ENCODE results near the gene HSPG2.

DNA sequence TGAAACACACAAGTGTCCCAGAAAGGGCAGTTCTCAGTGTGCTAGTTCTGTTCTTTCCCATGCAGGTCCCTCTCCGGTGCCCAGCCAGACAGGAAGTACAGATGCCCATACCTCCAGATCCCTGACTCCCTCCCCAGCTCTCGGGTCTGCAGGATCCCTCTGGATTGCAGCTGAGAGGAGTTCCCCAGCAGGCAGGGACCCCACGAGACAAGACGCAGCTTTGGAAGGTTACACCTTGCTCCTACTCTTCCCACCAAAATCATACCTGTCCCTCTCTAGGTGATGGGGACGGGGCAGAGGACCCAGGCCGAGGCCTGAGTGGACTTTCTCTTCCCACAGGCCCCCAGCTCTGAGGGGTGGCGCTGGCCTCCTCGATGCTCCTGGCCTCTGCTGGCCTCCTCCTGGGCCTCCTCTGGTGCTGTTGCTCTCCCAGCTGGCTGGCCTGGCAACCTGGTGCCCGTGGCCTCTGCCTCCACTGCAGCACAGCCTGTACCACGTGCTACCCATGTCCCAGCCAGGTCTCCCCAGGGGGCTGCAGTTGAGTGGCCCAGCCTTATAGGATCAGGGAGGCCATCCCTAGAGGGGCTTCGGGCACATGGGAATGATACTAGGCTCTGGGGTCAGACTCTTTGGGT, 115.6 kb downstream of the HSPG2 start:
- TF ChIP-seq, protein P1, sequence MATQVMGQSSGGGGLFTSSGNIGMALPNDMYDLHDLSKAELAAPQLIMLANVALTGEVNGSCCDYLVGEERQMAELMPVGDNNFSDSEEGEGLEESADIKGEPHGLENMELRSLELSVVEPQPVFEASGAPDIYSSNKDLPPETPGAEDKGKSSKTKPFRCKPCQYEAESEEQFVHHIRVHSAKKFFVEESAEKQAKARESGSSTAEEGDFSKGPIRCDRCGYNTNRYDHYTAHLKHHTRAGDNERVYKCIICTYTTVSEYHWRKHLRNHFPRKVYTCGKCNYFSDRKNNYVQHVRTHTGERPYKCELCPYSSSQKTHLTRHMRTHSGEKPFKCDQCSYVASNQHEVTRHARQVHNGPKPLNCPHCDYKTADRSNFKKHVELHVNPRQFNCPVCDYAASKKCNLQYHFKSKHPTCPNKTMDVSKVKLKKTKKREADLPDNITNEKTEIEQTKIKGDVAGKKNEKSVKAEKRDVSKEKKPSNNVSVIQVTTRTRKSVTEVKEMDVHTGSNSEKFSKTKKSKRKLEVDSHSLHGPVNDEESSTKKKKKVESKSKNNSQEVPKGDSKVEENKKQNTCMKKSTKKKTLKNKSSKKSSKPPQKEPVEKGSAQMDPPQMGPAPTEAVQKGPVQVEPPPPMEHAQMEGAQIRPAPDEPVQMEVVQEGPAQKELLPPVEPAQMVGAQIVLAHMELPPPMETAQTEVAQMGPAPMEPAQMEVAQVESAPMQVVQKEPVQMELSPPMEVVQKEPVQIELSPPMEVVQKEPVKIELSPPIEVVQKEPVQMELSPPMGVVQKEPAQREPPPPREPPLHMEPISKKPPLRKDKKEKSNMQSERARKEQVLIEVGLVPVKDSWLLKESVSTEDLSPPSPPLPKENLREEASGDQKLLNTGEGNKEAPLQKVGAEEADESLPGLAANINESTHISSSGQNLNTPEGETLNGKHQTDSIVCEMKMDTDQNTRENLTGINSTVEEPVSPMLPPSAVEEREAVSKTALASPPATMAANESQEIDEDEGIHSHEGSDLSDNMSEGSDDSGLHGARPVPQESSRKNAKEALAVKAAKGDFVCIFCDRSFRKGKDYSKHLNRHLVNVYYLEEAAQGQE (IDR thresholded peaks at IDR 0.05; ENCODE audit: borderline replicate concordance): no peak
- no peak for TF ChIP-seq TAF1 (IDR thresholded peaks at IDR 0.05; ENCODE audit: low read depth)
- TF ChIP-seq, protein P2, sequence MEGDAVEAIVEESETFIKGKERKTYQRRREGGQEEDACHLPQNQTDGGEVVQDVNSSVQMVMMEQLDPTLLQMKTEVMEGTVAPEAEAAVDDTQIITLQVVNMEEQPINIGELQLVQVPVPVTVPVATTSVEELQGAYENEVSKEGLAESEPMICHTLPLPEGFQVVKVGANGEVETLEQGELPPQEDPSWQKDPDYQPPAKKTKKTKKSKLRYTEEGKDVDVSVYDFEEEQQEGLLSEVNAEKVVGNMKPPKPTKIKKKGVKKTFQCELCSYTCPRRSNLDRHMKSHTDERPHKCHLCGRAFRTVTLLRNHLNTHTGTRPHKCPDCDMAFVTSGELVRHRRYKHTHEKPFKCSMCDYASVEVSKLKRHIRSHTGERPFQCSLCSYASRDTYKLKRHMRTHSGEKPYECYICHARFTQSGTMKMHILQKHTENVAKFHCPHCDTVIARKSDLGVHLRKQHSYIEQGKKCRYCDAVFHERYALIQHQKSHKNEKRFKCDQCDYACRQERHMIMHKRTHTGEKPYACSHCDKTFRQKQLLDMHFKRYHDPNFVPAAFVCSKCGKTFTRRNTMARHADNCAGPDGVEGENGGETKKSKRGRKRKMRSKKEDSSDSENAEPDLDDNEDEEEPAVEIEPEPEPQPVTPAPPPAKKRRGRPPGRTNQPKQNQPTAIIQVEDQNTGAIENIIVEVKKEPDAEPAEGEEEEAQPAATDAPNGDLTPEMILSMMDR (IDR thresholded peaks at IDR 0.05; ENCODE audit: poor library complexity, severe bottlenecking): no peak
- no peak for TF ChIP-seq EP300 (conservative IDR thresholded peaks at IDR 0.05; ENCODE audit: poor library complexity, severe bottlenecking)

All from neural cell (in vitro differentiated cells).